GM18861 (cell line): Measurements from ENCODE around the gene NUCKS1.

Experiments
- ATAC-seq: cut with Tn5 transposase; IDR thresholded peaks from one replicate; pipeline ENCODE4 v1.9.1; 2021; ENCODE audit not compliant: unreplicated experiment

Gene NUCKS1

DNA sequence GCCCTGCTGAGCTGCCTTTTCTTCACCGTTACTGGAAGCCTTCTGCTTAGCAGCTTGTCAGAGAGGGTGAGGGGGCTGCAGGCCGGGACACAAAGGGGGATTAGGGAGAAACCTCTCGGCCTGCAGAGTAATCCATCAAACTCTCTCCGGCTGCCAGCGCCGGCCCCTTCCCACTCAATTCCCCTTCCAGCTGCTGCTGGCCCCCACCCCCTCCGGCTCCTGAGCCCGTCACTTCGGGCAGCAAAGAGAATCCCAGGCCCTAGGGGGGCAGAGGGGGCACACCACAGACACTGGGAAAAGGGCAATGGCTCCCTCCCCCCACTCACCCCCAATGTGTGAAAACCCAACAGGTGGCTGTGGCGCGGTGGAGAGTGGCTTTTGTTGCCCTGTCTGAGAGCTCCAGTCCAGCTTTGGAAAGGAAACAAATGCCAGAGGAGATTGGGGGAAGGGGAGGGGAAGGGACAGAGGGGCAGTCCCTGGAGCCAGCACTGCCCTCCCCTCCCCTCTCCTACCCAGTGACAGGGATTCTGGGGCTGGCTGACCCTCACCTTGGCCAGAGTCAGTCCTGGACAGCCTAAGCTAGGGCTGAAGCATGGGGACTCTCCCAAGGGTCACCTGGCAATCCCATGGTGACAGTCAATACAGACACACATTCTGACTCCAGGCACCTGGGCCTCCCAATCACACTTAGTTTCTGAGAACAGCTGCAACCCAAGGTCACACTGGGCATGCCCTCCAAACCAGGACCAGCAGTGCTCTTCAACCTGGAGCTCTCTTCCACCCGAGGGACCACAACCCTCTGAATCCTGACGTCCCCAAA, 79.2 kb downstream of the NUCKS1 start:
- ATAC-seq: no peak

DNA sequence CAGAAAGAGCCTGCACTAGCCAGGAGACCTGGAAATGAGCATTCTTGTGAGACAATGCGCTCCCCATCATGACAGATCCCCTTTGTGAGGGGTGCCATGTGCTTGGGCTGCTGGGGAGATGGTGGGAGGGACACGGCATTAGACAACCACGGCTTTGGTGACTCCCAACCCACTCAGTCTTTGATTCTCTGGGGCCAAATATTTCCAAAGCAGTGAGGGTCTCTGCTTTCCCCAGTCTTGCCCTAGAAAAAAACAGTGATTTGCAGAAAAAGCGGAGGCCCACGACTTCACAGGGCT, 79.9 kb downstream of the NUCKS1 start:
- no peak for ATAC-seq

DNA sequence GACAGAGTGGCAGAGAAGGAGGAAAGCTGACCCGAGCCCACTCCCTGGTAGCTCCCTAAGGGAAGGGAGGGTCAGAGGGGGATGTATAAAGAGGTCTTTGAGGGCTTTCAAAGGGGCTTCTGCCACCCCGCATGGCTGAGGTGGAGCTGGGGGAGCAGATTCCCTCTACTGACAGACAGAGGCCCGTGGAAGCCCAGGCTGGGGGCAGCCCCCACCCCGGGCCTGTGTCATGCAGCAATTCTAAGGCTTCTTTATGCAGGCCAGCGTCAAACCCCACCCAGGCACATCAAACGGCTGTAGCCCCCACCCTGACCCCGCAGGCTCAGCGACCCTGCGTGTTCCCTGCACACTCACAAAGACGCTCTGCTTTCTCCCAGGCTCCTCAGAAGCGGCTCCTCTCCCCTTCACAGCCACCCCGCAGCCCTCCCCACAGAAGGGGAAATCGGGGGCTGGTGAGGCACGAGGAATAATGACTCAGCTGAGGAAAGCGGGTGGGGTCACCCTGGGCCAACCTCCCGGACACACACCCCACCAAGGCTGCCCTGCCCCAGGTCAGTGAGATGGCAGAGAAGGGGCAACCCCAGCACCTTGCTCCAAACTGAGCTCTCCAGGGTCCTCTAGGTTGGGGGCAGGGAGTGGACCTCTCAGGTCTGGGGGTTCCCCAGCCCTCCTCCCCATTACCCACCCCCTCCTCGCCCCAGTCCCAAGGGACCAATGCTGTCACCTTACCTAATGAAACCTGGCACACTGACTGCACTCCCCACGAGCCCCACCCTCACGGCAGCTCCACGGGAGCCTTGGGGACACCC, 80.4 kb downstream of the NUCKS1 start:
- no peak for ATAC-seq

DNA sequence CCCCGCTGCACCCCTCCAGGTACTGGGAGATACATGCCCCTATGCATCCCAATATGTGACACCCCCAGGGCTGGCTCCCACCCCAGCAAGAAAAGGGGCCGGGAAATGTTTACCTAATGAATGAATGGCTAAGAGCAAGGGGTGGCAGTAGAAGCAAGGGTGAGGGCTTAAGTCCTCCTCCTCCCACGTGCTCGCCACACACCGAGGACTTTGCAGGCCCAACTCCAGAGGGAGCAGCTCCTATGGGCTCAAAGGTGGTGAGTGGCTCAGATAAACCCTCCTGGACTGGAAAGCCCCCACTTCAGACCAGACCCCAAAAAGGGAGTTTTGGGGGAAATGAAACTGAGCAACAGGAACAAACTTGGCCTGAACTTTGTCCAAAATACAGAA, 81.0 kb downstream of the NUCKS1 start:
- ATAC-seq: no peak

DNA sequence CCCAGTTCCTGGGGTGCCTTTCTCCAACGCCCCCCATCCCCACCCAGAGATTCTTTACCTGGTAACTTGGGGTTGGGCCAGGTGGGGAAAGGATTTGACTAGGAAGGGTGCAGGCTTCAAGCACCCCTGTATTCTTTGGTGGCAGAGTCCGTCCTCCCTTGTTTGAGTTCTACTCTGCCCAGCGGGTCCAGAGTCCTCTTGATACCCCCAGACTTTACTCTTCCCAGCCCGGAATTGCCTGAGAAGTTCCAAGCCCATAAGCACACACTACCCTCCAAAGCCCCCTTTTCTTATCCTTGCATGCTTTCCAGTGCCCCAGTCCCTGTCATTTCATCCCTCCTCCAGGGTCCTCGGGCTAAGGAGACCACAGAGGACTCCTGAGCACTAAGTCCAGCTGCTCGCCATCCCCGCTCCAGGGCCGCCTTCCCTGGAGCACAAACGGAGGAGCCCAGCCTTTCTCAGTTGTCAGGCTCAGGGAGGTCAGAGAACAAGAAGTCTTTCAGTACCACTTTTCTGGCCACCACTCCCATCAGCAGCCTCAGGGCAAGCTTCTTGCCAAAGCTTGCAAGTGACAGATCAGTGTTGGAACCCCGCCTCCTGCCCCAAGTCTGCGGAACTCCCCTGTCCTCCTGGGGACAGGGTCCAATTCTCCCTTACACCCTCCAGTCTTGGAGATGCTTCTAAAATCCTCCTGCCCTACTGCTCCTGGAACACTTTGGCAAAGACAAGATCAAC, 81.9 kb downstream of the NUCKS1 start:
- no peak for ATAC-seq

DNA sequence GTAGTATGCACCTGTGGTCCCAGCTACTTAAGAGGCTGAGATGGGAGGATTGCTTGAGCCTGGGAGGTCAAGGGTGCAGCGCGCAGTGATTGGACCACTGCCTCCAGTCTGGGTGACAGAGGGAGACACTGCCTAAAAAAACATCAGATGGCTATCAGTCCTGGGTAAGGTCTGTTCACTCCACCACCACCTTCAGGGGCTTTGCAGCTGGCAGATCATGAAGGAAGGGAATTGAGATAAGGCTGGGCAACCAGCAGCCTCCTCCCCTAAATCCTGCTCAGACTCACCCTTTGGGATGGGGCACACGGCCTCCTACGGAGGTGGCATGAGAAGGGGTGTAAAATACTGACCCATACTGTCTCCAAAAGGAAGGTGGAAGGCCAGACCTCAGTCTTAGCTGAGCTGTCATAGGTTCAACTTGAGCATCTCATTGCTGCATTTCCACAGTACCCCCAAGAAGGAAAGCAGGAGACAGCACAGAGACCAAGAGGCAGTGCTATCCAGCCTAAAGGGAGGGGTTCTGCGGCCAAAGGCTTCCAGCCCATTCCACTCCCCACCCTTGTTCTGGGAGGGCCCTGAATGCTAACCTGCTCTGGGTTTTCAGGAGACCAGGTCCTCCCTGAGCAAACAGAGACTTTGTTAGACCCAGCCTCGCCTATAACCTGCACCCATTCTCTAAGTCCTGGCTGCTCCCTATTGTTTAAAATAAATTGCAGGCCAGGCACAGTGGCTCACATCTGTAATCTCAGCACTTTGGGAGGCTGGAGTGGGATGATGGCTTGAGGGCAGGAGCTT, 83.4 kb downstream of the NUCKS1 start:
- no peak for ATAC-seq

DNA sequence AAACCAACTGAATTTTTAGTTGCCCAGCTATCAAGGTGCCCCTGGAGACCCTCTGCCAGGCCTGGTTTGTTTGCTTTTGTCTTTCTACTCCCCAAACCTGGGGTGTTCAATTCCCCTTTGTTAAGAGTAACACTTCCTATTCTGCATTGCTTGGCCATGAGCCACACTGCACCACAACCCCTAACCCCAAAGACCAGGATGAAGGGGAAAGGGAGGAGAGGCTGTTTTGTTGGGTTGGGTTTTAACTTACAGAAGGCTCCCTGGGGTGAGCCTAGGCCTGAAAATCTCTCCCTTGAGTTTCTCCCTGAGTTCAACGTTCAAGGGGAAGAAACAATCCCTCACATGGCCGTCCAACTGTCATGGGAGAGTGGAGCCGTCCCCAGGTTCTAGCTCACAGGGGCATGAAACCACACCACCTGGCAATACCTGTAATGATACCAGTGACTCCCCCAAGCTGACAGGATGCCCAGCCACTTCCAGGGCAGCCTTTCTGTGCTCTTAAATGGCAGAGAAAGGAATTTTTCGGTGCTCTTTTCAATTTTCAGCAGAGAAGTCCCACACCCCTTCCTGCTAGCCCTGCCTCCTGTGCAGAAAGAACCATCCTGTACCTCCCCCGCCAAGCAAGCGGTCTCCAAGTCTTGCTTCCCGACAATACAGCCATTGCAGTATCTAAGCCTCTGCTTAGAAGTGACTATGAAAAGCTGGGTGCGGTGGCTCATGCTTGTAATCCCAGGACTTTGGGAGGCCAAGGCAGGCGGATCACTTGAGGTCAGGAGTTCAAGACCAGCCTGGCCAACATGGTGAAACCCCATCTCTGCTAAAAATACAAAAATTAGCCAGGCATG, 84.6 kb downstream of the NUCKS1 start:
- ATAC-seq: no peak

DNA sequence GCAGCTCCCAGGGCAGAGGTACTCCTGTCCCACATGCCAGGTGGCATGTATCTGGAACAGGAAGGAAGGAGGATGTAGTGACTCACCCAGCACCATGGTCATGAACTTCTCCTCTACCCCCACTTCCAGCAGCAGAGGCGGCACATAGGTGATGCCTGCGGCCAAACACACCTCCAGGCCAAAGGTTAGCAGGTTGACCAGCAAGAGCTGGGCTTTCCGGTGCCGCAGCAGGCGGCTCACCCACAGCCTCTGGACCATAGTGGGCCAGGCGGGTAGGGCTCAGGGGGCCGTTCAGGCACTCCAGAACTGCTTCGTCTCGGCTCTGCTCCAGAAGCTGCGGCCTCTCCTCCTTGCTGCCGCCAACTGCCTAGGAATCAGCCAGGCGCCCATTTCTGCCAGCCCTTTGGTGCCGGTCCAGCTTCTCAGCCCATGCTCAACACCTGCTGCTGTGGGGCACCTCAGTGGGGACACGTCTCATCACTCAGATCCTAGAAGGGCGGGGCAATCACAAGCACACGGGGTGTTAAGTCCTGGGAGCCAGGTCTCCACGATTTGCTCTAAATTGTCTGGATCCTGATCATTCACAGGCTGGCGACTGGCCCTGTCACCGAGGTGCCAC, 85.5 kb downstream of the NUCKS1 start:
- ATAC-seq: no peak

DNA sequence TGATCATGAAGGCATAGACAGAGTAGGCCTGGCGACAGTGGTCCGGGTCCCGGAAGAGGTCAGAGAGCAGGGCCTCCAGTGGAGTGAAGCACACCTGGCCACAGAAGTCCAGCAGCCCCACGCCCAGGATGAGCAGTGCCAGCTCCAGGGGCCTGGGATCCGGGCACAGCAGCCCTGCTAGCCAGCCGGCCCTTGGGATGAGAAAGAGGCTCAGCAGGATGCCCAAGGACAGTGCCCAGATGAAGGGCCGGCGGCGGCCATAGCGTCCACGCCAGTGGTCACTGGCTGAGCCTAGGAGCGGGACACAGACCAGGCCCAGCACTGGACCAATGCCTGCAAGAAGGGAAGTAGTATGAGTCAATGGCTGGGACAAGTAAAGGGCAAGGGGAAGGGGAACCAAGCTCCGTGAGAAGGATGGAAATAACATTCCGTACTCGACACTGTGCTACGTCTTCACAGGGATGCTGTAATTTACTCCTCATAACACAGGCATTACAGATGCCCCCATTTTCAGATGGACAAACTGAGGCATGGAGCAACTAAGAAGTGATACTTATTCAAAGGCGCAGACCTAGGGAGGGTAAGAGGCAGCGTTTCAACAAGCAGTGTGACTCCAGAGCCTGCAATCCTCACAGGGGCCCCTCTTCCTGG, 86.6 kb downstream of the NUCKS1 start:
- no peak for ATAC-seq
